Central memory CD8-positive, alpha-beta T cell (primary cell): ENCODE results near the gene MYO16.

Experiments used
- ATAC-seq: fragments of 150-1000 bp; cut with Tn5 transposase; replicated peaks from 2 replicates; pipeline ENCODE4 v1.10.0; 2022; ENCODE audit warnings: mild to moderate bottlenecking, moderate FRiP score, moderate number of reproducible peaks; ENCODE audit not compliant: poor library complexity, severe bottlenecking; ENCODE audit errors: extremely low read depth
- DNase-seq, 2 donors: peaks; one replicate each; pipeline ENCODE4 v3.0.0; 2021; ENCODE audit warnings: low spot score in 2 of 2
- H3K27ac Mint-ChIP-seq: one replicate; pipeline ENCODE4 v1.8.0; 2022; ENCODE audit warnings: low read depth, mild to moderate bottlenecking, moderate library complexity, mixed read lengths
- H3K27me3 Mint-ChIP-seq: one replicate; pipeline ENCODE4 v1.8.0; 2022; ENCODE audit warnings: mixed read lengths
- H3K36me3 Mint-ChIP-seq: one replicate; pipeline ENCODE4 v1.8.0; 2022; ENCODE audit warnings: mild to moderate bottlenecking, moderate library complexity, mixed read lengths; ENCODE audit not compliant: insufficient read depth
- H3K4me1 Mint-ChIP-seq: one replicate; pipeline ENCODE4 v1.8.0; 2022; ENCODE audit warnings: mixed read lengths
- H3K4me3 Mint-ChIP-seq: one replicate; pipeline ENCODE4 v1.8.0; 2022; ENCODE audit warnings: mild to moderate bottlenecking, moderate library complexity, mixed read lengths
- H3K9me3 Mint-ChIP-seq: one replicate; pipeline ENCODE4 v1.8.0; 2022; ENCODE audit warnings: mixed read lengths

Gene MYO16

GRCh38 chr13:108923386-108924047, 294.1 kb downstream of the MYO16 start:
- no peak for ATAC-seq
- no peaks in the 10 kb centered on the region for H3K4me1 Mint-ChIP-seq
- no peak for DNase-seq
- no peak overlapping the region for H3K4me3 Mint-ChIP-seq
- H3K9me3 Mint-ChIP-seq = peaks cover 11% of the 10 kb centered on the region
- H3K36me3 Mint-ChIP-seq = no peaks in the 10 kb centered on the region
- H3K27ac Mint-ChIP-seq = no peak overlapping the region
- no peaks in the 10 kb centered on the region for H3K27me3 Mint-ChIP-seq

- DNase-seq = no peak
Observed at GRCh38 chr13:108924134-108924533, 294.7 kb downstream of the MYO16 start.

GRCh38 chr13:108924541-108924940, 295.1 kb downstream of the MYO16 start:
- H3K27ac Mint-ChIP-seq = no peak overlapping the region
- DNase-seq = no peak
- no peak for ATAC-seq
- no peak overlapping the region for H3K4me3 Mint-ChIP-seq
- no peaks in the 10 kb centered on the region for H3K27me3 Mint-ChIP-seq
- no peaks in the 10 kb centered on the region for H3K36me3 Mint-ChIP-seq
- H3K4me1 Mint-ChIP-seq = no peaks in the 10 kb centered on the region
- H3K9me3 Mint-ChIP-seq = peaks cover 11% of the 10 kb centered on the region

More at GRCh38 chr13:108924134-108924533, 294.7 kb downstream of the MYO16 start:
- H3K4me1 Mint-ChIP-seq = no peaks in the 10 kb centered on the region
- no peaks in the 10 kb centered on the region for H3K36me3 Mint-ChIP-seq
- H3K9me3 Mint-ChIP-seq = peaks cover 11% of the 10 kb centered on the region
- no peak for ATAC-seq
- H3K27ac Mint-ChIP-seq = no peak overlapping the region
- no peak overlapping the region for H3K4me3 Mint-ChIP-seq
- H3K27me3 Mint-ChIP-seq = no peaks in the 10 kb centered on the region

- Mint-ChIP-seq H3K9me3 (peaks cover 10% of the 10 kb centered on the region), H3K4me1 (no peaks in the 10 kb centered on the region), H3K27me3 (no peaks in the 10 kb centered on the region), H3K36me3 (no peaks in the 10 kb centered on the region), H3K4me3 (no peak overlapping the region), H3K27ac (no peak overlapping the region)
- ATAC-seq (no peak), DNase-seq (no peak)
Observed at GRCh38 chr13:108925070-108925469, 295.7 kb downstream of the MYO16 start.

GRCh38 chr13:108926862-108927261, 297.5 kb downstream of the MYO16 start:
- DNase-seq (no peak), ATAC-seq (no peak)
- Mint-ChIP-seq H3K9me3 (no peaks in the 10 kb centered on the region), H3K27ac (no peak overlapping the region), H3K36me3 (no peaks in the 10 kb centered on the region), H3K4me3 (no peak overlapping the region), H3K4me1 (no peaks in the 10 kb centered on the region), H3K27me3 (no peaks in the 10 kb centered on the region)

- no peak overlapping the region for H3K4me3 Mint-ChIP-seq
Observed at GRCh38 chr13:108927615-108928014, 298.2 kb downstream of the MYO16 start.

GRCh38 chr13:108929532-108930206, 300.3 kb downstream of the MYO16 start:
- H3K4me1 Mint-ChIP-seq = no peaks in the 10 kb centered on the region
- H3K27ac Mint-ChIP-seq = no peak overlapping the region

More at GRCh38 chr13:108927615-108928014, 298.2 kb downstream of the MYO16 start:
- Mint-ChIP-seq H3K9me3 (no peaks in the 10 kb centered on the region), H3K36me3 (no peaks in the 10 kb centered on the region), H3K4me1 (no peaks in the 10 kb centered on the region), H3K27ac (no peak overlapping the region), H3K27me3 (no peaks in the 10 kb centered on the region)
- DNase-seq (no peak), ATAC-seq (no peak)

DNA sequence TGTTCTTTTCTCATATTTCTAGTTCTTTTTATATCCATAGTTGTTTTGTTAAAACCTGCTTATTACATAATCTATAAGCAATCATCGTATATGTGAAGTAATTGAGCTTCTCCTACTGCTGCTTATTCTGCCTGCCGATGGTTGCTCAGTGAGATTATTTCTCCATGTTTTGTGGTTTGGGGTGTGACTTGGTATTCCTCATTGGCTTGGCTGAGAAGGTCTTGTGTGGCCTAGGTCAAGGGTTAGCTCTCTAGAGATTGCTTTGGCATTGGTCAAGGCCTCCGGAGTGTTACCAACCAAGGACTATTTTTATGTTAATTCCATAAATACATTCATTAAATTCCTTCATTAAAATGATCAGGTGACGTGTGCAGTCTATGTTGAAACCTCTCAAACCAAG, 302.8 kb downstream of the MYO16 start:
- Mint-ChIP-seq H3K4me1 (no peaks in the 10 kb centered on the region), H3K27ac (no peak overlapping the region), H3K36me3 (no peaks in the 10 kb centered on the region), H3K9me3 (peaks cover 14% of the 10 kb centered on the region), H3K27me3 (no peaks in the 10 kb centered on the region), H3K4me3 (no peak overlapping the region)
- no peak for DNase-seq
- no peak for ATAC-seq

More at GRCh38 chr13:108929532-108930206, 300.3 kb downstream of the MYO16 start:
- Mint-ChIP-seq H3K36me3 (no peaks in the 10 kb centered on the region), H3K9me3 (peaks cover 5% of the 10 kb centered on the region), H3K27me3 (no peaks in the 10 kb centered on the region), H3K4me3 (no peak overlapping the region)
- ATAC-seq = no peak
- DNase-seq = no peak

DNA sequence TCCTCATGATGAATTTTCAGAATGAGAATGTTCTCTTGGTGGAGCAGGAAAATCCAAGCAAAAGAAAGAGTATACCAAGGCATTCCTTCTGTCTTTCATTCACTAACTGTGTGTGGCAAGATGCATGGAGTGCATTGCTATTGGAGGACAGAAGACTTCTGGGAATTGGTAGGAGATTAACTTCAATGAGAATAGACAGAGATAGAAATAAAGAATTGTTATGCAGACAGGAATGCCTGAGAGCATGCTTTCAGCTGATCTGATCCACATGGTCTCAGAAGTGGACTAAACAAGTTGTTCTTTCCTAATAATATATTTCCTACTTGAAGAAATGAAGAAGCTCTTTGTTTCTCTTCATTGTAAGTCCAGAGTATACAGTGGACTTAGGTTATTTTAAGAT, 303.6 kb downstream of the MYO16 start:
- no peak for ATAC-seq
- Mint-ChIP-seq H3K36me3 (no peaks in the 10 kb centered on the region), H3K4me3 (no peak overlapping the region), H3K27me3 (no peaks in the 10 kb centered on the region), H3K9me3 (peaks cover 21% of the 10 kb centered on the region), H3K27ac (no peak overlapping the region), H3K4me1 (no peaks in the 10 kb centered on the region)
- no peak for DNase-seq

GRCh38 chr13:108938155-108938554, 308.7 kb downstream of the MYO16 start:
- ATAC-seq (no peak), DNase-seq (no peak)
- Mint-ChIP-seq H3K27ac (no peak overlapping the region), H3K36me3 (no peaks in the 10 kb centered on the region), H3K9me3 (peaks cover 21% of the 10 kb centered on the region), H3K4me3 (no peak overlapping the region), H3K27me3 (no peaks in the 10 kb centered on the region), H3K4me1 (no peaks in the 10 kb centered on the region)

GRCh38 chr13:108940121-108940520, 310.7 kb downstream of the MYO16 start:
- peaks cover 12% of the 10 kb centered on the region for H3K9me3 Mint-ChIP-seq
- ATAC-seq (no peak), DNase-seq (no peak)
- H3K4me3 Mint-ChIP-seq = no peak overlapping the region
- no peaks in the 10 kb centered on the region for H3K4me1 Mint-ChIP-seq
- H3K36me3 Mint-ChIP-seq = no peaks in the 10 kb centered on the region
- H3K27ac Mint-ChIP-seq = no peak overlapping the region
- no peaks in the 10 kb centered on the region for H3K27me3 Mint-ChIP-seq

DNA sequence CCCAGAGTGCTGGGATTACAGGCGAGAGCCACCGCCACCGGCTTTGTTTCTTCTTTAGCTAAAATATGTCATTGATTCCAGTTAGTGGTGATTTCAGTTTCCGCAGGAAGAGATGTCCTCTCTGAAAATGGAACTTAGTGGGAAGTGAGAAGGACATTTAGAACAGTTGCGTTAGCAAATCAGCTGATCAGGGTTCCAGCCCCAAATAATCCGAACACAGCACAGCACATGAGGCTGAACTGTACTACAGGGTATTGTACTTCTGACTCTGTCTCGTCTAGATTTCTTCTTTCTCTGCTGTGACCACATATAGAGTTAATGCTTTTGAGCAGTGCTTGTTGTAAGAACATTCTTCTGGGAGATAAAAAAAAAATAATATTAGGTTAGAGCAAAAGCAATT, 314.4 kb downstream of the MYO16 start:
- H3K9me3 Mint-ChIP-seq = no peaks in the 10 kb centered on the region
- DNase-seq (no peak), ATAC-seq (no peak)
- H3K4me3 Mint-ChIP-seq = no peak overlapping the region
- no peak overlapping the region for H3K27ac Mint-ChIP-seq
- H3K4me1 Mint-ChIP-seq = no peaks in the 10 kb centered on the region
- no peaks in the 10 kb centered on the region for H3K27me3 Mint-ChIP-seq
- no peaks in the 10 kb centered on the region for H3K36me3 Mint-ChIP-seq

DNA sequence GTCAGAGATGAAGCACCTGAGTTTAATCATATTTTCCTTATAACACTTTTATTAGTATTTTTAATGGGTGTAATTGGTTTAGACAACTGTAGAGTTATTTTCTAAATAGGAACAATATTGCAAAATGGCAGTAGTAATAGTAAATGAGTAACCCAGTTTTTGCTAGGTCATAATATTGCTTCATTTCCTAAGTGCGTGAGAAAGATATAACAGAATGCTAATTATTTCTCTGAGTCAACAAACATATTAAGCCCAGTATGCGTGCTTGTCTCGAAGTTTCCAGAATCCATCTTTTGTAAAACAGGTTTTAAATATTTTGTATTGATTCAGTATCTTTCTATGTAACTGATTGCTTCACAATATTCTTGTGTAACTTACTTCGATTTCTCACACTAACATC, 315.3 kb downstream of the MYO16 start:
- Mint-ChIP-seq H3K4me3 (no peak overlapping the region), H3K4me1 (no peaks in the 10 kb centered on the region), H3K27ac (no peak overlapping the region), H3K9me3 (no peaks in the 10 kb centered on the region), H3K36me3 (no peaks in the 10 kb centered on the region), H3K27me3 (no peaks in the 10 kb centered on the region)
- no peak for DNase-seq
- no peak for ATAC-seq
